ENCODE data around the gene MYOD1. TPM values are rescaled to one million over a fixed set of nuclear protein-coding genes. Genes with fewer than 3 reads are reported as not detected.

Gene MYOD1
- polyA plus RNA-seq (2011; rRNA removed) = not detected in 2 replicates
- polyA minus RNA-seq (2011; rRNA and poly(A)+ RNA removed) = not detected in 2 replicates

DNA sequence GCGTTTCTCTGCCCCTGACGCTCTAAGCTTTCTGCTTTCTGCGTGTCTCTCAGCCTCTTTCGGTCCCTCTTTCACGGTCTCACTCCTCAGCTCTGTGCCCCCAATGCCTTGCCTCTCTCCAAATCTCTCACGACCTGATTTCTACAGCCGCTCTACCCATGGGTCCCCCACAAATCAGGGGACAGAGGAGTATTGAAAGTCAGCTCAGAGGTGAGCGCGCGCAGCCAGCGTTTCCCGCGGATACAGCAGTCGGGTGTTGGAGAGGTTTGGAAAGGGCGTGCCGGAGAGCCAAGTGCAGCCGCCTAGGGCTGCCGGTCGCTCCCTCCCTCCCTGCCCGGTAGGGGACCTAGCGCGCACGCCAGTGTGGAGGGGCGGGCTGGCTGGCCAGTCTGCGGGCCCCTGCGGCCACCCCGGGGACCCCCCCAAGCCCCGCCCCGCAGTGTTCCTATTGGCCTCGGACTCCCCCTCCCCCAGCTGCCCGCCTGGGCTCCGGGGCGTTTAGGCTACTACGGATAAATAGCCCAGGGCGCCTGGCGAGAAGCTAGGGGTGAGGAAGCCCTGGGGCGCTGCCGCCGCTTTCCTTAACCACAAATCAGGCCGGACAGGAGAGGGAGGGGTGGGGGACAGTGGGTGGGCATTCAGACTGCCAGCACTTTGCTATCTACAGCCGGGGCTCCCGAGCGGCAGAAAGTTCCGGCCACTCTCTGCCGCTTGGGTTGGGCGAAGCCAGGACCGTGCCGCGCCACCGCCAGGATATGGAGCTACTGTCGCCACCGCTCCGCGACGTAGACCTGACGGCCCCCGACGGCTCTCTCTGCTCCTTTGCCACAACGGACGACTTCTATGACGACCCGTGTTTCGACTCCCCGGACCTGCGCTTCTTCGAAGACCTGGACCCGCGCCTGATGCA lies at the start of gene MYOD1:
TSS of gene MYOD1 (plus strand) at position 544 of the 910 bp plus-strand sequence. CDS start at position 756, 212 bp downstream.
- Histone ChIP-seq H3K27me3 (ENCODE audit: control insufficient read depth, insufficient read depth, low read length) (peaks cover 45% of the 10 kb centered on the region), H3K36me3 (ENCODE audit: control insufficient read depth, insufficient read depth, low read length) (no peaks in the 10 kb centered on the region), H3K4me3 (ENCODE audit: low read depth, low read length) (no peak within 1 kb of the TSS)
- CTCF ChIA-PET = interaction anchor here (1.1 to 2.0 kb wide), 3 partner anchors 11 to 271 kb away, joined by 3 to 6 read pairs (median 5); no protein-coding TSS in a partner anchor
- DNase-seq (ENCODE audit: low read depth) = no peak
- POLR2A ChIA-PET = no interaction called here
- TF ChIP-seq, protein P1, sequence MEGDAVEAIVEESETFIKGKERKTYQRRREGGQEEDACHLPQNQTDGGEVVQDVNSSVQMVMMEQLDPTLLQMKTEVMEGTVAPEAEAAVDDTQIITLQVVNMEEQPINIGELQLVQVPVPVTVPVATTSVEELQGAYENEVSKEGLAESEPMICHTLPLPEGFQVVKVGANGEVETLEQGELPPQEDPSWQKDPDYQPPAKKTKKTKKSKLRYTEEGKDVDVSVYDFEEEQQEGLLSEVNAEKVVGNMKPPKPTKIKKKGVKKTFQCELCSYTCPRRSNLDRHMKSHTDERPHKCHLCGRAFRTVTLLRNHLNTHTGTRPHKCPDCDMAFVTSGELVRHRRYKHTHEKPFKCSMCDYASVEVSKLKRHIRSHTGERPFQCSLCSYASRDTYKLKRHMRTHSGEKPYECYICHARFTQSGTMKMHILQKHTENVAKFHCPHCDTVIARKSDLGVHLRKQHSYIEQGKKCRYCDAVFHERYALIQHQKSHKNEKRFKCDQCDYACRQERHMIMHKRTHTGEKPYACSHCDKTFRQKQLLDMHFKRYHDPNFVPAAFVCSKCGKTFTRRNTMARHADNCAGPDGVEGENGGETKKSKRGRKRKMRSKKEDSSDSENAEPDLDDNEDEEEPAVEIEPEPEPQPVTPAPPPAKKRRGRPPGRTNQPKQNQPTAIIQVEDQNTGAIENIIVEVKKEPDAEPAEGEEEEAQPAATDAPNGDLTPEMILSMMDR (IDR thresholded peaks at IDR 0.05; ENCODE audit: insufficient read depth, low read depth, low read length) = no peak

DNA sequence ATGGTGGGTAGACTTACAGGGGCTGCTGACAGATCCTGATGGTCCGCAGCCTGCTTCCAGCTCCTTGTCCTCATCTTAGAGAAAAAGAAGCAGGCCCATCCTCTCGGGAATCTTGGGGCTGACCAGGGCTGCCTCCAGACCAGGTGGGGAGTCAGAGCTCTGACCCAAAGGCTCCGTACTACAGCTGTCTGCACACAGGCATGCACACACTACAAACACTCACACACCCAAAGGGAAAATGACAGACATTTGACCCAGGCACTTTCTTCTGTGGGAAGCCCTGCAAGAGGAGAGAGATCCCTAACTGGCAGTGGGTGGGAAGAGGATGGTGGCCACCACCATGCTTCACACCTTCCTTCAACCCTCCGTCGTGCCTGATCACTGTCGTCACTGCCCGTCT lies 46.9 kb upstream of the MYOD1 start:
- POLR2A ChIA-PET = no interaction called here
- no peak for DNase-seq (ENCODE audit: low read depth)
- CTCF ChIA-PET = no interaction called here

DNA sequence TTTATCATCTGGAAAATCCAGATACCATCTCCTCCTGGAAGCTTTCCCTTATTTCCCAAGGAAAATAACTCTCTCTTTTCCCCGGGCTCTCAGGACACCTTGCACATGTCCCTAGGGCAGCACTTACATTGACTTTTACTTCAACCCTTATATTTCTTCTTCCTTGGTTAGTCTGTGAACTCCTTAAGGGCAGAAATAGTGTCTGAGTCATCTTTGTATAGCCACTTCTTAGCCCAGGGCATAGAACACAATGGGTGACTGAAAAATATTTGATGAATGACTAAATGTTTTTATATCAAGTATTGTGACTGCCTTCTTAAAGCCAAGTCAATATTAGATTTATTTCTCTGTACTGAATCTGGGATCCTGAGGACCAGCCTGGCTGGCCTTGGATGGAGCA lies 45.4 kb upstream of the MYOD1 start:
- ChIA-PET POLR2A (no interaction called here), CTCF (no interaction called here)
- TF ChIP-seq, protein P1 (IDR thresholded peaks at IDR 0.05; ENCODE audit: insufficient read depth, low read depth, low read length) = no peak
- no peak for DNase-seq (ENCODE audit: low read depth)
- Histone ChIP-seq H3K27me3 (ENCODE audit: control insufficient read depth, insufficient read depth, low read length) (no peaks in the 10 kb centered on the region), H3K4me3 (ENCODE audit: low read depth, low read length) (no peak overlapping the region), H3K36me3 (ENCODE audit: control insufficient read depth, insufficient read depth, low read length) (no peaks in the 10 kb centered on the region)

More for the DNA sequence above, 46.9 kb upstream of the MYOD1 start:
- TF ChIP-seq, protein P1 (IDR thresholded peaks at IDR 0.05; ENCODE audit: insufficient read depth, low read depth, low read length) = no peak
- H3K36me3 ChIP-seq (ENCODE audit: control insufficient read depth, insufficient read depth, low read length) = no peaks in the 10 kb centered on the region
- H3K4me3 ChIP-seq (ENCODE audit: low read depth, low read length) = no peak overlapping the region
- no peaks in the 10 kb centered on the region for H3K27me3 ChIP-seq (ENCODE audit: control insufficient read depth, insufficient read depth, low read length)

DNA sequence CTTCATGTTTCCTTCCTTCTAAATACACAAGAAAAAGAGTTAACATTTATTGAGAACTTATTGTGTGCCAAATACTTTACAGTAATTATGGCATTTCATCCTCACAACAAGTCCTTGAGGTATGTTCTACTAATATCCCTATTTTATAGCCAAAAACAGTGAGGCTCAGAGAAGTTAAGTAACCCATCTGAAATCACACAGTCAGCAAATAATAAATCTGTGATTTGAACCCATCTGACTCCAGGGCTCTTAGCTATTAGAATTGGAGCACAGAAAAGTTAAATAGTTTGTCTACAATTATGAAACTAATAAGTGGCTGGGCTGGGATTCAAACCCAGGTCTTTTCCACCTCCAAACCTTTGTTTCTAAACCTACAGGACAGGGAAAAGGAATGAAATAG lies 36.5 kb upstream of the MYOD1 start:
- POLR2A ChIA-PET = no interaction called here
- Histone ChIP-seq H3K4me3 (ENCODE audit: low read depth, low read length) (no peak overlapping the region), H3K27me3 (ENCODE audit: control insufficient read depth, insufficient read depth, low read length) (no peaks in the 10 kb centered on the region), H3K36me3 (ENCODE audit: control insufficient read depth, insufficient read depth, low read length) (no peaks in the 10 kb centered on the region)
- CTCF ChIA-PET = no interaction called here
- TF ChIP-seq, protein P1 (IDR thresholded peaks at IDR 0.05; ENCODE audit: insufficient read depth, low read depth, low read length) = no peak
- DNase-seq (ENCODE audit: low read depth) = no peak

DNA sequence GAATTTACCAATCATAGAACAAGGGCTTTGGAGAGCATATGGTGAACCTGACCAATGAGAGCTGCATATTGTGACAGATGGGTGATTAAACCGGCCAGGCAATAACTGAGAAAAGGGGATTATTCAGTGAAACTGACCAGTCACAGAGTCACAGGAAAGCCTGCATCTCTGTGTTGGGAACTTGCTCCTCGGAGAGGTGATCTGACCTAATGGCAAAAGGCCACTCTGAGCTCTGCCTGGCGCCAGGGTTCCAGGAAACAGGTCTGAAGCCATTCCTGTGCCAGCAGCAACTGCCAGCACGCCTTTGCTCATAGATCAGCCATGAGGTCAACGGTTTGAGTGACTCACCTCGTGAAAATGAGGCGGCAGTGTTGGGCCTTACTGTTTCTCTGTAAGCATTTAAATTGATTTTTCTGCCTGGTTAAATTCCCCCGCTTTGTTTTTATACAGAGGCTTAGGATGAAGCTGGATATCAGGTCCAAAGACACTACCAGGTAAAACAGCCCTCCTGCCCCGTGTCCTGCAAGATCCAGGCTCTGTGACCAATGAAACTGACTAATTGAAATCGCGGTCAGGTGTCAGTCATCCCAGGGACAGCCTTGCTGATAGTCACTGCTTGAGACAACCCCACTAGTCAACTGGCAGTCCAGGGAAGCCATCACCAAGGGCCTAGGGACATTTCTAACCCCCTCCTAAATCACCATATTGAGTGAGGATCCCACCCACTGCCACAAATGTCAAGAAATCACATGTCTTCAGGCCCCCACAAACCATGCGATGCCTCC lies 35.8 kb upstream of the MYOD1 start:
- Histone ChIP-seq H3K4me3 (ENCODE audit: low read depth, low read length) (no peak overlapping the region), H3K27me3 (ENCODE audit: control insufficient read depth, insufficient read depth, low read length) (no peaks in the 10 kb centered on the region), H3K36me3 (ENCODE audit: control insufficient read depth, insufficient read depth, low read length) (no peaks in the 10 kb centered on the region)
- POLR2A ChIA-PET = no interaction called here
- CTCF ChIA-PET = interaction anchor here (0.6 to 1.1 kb wide), 2 partner anchors 18 to 163 kb away, joined by 3 read pairs; no protein-coding TSS in a partner anchor
- peak; percentile 2 for DNase-seq (ENCODE audit: low read depth)
- TF ChIP-seq, protein P1 (IDR thresholded peaks at IDR 0.05; ENCODE audit: insufficient read depth, low read depth, low read length) = no peak
